ENCODE measurements around the gene PGAP3. TPM values are rescaled to one million over a fixed set of nuclear protein-coding genes. Genes with fewer than 3 reads are reported as not detected.

The PGAP3 gene
- total and polyA plus RNA-seq, 5 donors, result 12.9 to 24.0 (median 14.7) TPM

DNA sequence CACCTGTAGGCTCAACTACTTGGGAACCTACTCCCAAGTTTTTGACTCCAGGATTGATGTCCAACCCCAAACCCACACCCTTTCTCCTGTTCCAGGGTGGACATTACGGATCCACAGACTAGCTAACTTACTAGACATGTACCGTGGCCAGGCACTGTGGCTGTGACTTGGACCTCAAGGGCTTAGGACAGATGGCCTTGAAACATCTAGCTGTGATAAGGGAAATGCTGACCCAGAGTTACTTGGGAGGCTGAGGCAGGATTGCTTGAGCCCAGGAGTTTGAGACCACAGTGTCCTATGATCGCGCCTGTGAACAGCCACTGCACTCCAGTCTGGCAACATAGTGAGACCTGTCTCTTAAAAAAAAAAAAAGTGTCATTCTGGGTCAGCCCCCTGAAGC is 46.8 kb downstream of the PGAP3 start:
- H3K4me3 ChIP-seq (ENCODE audit: low read length), result no peak overlapping the region
- ATAC-seq (no peak), DNase-seq (no peak)
- H3K4me1 ChIP-seq (ENCODE audit: control insufficient read depth, insufficient read depth, low read length), result peaks cover 24% of the 10 kb centered on the region
- WGBS, result 96% methylated on average over 4 of the region's 4 CpGs
- intact Hi-C loops (cut with DNase I), result loop anchor here in 1 of 4 donors (10.0 kb wide), 1 partner anchor 64 kb away; the partner anchor contains the start of gene ERBB2
- no peaks in the 10 kb centered on the region for H3K9me3 ChIP-seq (ENCODE audit: control insufficient read depth, low read length)
- H3K27ac ChIP-seq (ENCODE audit: low read length), result no peak overlapping the region
- no peaks in the 10 kb centered on the region for H3K27me3 ChIP-seq (ENCODE audit: control insufficient read depth, insufficient read depth)

DNA sequence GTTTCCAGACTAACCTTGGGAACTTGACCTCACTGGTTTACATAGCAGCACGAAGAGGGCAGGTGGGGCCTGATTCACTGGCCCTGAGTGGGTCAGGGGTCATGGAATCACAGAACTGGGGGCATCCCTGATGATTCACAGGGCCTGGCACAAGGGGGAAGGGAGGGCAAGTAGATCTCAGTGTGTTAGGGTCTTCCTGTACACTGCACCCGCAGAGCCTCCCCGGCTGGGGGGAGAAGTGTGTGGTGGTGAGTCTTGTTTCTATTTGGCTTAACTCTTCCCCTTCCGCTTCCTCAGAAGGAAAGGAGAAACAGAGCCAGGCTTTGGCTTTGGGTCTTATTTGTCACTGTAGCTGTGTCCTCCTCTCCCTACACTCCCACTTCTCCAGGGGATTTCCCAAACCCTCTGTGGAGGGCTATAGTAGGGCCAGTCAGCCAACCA is 47.2 kb downstream of the PGAP3 start:
- H3K27ac ChIP-seq (ENCODE audit: low read length), result no peak overlapping the region
- WGBS, result 39% methylated on average over 4 of the region's 4 CpGs
- no peak overlapping the region for H3K4me3 ChIP-seq (ENCODE audit: low read length)
- H3K9me3 ChIP-seq (ENCODE audit: control insufficient read depth, low read length), result no peaks in the 10 kb centered on the region
- no peak for DNase-seq
- H3K4me1 ChIP-seq (ENCODE audit: control insufficient read depth, insufficient read depth, low read length), result peaks cover 24% of the 10 kb centered on the region
- ATAC-seq, result no peak
- intact Hi-C loops (cut with DNase I), result loop anchor here in 1 of 4 donors (10.0 kb wide), 1 partner anchor 64 kb away; the partner anchor contains the start of gene ERBB2
- H3K27me3 ChIP-seq (ENCODE audit: control insufficient read depth, insufficient read depth), result no peaks in the 10 kb centered on the region

DNA sequence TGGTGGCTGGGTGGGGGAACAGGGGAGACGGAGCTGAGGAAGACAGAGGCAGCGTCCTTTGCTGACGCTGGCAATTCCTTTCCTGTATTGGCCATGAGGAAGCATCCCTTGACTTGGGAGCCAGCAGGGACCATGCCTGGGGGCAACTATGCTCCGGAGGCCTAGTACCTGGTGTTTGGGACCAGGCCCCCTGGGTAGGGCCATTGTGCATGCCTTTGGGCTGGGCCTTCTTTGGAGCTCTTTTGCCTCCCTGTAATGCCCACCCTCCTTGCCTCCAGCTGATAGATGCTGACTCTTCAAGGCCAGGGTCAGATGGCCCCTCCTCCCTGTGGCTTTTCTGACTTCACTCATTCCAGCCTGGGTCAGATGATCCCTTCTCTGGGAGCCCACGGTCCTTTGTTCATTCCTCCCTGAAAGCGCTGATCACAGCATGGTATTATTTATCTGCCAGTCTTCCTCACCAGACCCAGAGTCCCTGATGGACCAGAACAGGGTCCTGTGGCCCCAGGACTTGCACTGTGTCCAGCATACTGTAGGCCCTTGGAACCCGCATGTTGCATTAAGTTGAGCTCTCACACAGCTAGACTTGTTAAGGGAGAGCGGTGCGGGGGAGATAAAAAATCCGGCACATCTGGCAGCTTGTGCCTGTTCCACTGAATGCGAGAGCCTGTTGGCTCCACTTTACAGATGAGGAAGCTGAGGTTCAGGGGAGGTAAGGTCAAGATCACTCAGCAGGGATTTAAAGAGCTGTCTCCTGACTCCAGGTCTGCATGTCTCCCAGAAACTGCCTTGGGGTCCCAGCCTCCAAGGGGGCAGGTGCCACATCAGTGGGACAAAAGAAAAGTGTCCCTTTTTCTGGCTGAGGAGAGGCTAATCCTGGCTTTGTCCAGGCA is 48.0 kb downstream of the PGAP3 start:
- H3K4me1 ChIP-seq (ENCODE audit: control insufficient read depth, insufficient read depth, low read length), result peaks cover 24% of the 10 kb centered on the region
- H3K27ac ChIP-seq (ENCODE audit: low read length), result no peak overlapping the region
- no peaks in the 10 kb centered on the region for H3K9me3 ChIP-seq (ENCODE audit: control insufficient read depth, low read length)
- DNase-seq (no peak), ATAC-seq (no peak)
- intact Hi-C loops (cut with DNase I), result loop anchor here in 1 of 4 donors (10.0 kb wide), 1 partner anchor 65 kb away; the partner anchor contains the start of gene ERBB2
- 80% methylated on average over 11 of the region's 11 CpGs for WGBS
- H3K27me3 ChIP-seq (ENCODE audit: control insufficient read depth, insufficient read depth), result no peaks in the 10 kb centered on the region
- no peak overlapping the region for H3K4me3 ChIP-seq (ENCODE audit: low read length)

DNA sequence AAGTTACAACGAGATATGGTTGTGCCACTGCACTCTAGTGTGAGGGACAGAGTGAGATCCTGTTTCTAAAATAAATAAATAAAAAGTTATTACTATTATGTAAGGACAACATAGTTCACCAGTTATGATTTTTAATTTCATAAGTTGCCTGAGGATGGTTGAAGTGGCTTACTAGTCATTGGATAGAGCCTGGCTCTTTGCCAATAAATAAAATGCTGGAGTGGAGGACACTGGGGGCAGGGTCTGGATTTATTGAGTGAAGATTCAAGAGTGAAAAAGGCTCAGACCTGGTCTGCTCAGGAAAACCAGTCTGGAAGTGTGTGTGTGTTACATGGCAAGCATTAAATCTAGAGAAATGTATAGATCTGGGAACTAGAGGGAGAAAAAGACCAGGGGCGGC is 48.8 kb downstream of the PGAP3 start:
- whole genome bisulfite sequencing, result 75% methylated on average over 2 of the region's 2 CpGs
- intact Hi-C loops (cut with DNase I), result no loop called here
- peaks cover 24% of the 10 kb centered on the region for H3K4me1 ChIP-seq (ENCODE audit: control insufficient read depth, insufficient read depth, low read length)

DNA sequence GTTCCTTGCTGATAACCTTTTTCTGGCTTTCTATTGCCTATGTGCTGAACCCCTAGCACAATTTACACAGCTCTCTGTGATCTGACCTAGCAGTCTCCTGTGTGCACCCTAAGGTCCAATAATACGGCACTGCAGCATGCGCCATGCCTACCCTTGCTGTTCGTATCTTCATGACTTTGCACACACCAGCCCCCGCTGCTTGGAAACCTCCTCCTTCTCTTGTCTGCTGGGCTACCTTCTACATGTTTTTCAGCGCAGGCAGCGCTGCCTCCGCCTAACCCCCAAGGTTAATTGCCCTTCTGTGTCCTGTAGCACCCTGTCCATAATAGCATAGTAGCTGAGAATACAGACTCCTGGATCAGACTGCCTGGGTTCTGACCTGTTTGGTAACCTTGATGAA is 49.5 kb downstream of the PGAP3 start:
- intact Hi-C loops (cut with DNase I), result no loop called here

More for the DNA sequence above, 48.8 kb downstream of the PGAP3 start:
- H3K4me3 ChIP-seq (ENCODE audit: low read length), result no peak overlapping the region
- H3K9me3 ChIP-seq (ENCODE audit: control insufficient read depth, low read length), result no peaks in the 10 kb centered on the region
- no peak for ATAC-seq
- no peaks in the 10 kb centered on the region for H3K27me3 ChIP-seq (ENCODE audit: control insufficient read depth, insufficient read depth)
- DNase-seq, result no peak
- H3K27ac ChIP-seq (ENCODE audit: low read length), result no peak overlapping the region

GRCh38 chr17:39636927-39637736 is 50.7 kb downstream of the PGAP3 start, which contains the start of gene STARD3:
STARD3 (plus strand) TSS chr17:39637144; CDS start chr17:39653532, 16,388 bp downstream.
- under 1% methylated on average over 69 of the region's 69 CpGs for WGBS
- Histone ChIP-seq H3K4me1 (ENCODE audit: control insufficient read depth, insufficient read depth, low read length) (peaks cover 16% of the 10 kb centered on the region), H3K27ac (ENCODE audit: low read length) (peak within 1 kb of the TSS; percentile 80), H3K4me3 (ENCODE audit: low read length) (peak within 1 kb of the TSS; percentile 70), H3K27me3 (ENCODE audit: control insufficient read depth, insufficient read depth) (no peaks in the 10 kb centered on the region), H3K9me3 (ENCODE audit: control insufficient read depth, low read length) (no peaks in the 10 kb centered on the region)
- DNase-seq (peak; percentile 94 to 97 (median 97)), ATAC-seq (peak; percentile 94 to 96)
- intact Hi-C loops (cut with DNase I), result no loop called here

More for the DNA sequence above, 49.5 kb downstream of the PGAP3 start:
- Histone ChIP-seq H3K27me3 (ENCODE audit: control insufficient read depth, insufficient read depth) (no peaks in the 10 kb centered on the region), H3K4me3 (ENCODE audit: low read length) (no peak overlapping the region), H3K27ac (ENCODE audit: low read length) (no peak overlapping the region), H3K9me3 (ENCODE audit: control insufficient read depth, low read length) (no peaks in the 10 kb centered on the region), H3K4me1 (ENCODE audit: control insufficient read depth, insufficient read depth, low read length) (peaks cover 22% of the 10 kb centered on the region)
- 92% methylated on average over 7 of the region's 7 CpGs for WGBS
- DNase-seq (no peak), ATAC-seq (no peak)

DNA sequence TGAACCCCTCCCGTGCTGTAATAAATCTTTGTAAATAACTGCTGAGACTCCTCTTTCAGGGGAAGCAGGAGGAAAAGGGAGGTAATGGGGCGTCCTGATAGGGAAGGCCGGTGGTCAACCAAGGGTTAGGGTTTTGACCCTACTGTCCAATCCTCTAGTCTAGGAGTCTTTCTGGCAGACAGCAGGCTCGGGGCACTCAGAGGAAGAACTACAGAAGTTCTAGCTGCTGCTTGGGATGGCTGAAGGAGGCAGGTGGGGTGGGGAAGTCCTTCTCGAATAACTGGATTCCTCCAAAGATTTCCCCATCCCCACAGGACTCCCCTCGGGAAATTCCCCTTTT is 51.3 kb downstream of the PGAP3 start:
- intact Hi-C loops (cut with DNase I), result no loop called here
- Histone ChIP-seq H3K4me1 (ENCODE audit: control insufficient read depth, insufficient read depth, low read length) (peaks cover 16% of the 10 kb centered on the region), H3K27ac (ENCODE audit: low read length) (peak overlapping the region; percentile 80), H3K4me3 (ENCODE audit: low read length) (peak overlapping the region; percentile 70), H3K27me3 (ENCODE audit: control insufficient read depth, insufficient read depth) (no peaks in the 10 kb centered on the region), H3K9me3 (ENCODE audit: control insufficient read depth, low read length) (no peaks in the 10 kb centered on the region)
- DNase-seq, result no peak
- 22% methylated on average over 6 of the region's 6 CpGs for WGBS
- ATAC-seq, result peak in 1 of 2 donors; percentile 1

- intact Hi-C loops (cut with DNase I), result no loop called here
- WGBS, result 89% methylated on average over 8 of the region's 8 CpGs
- Histone ChIP-seq H3K9me3 (ENCODE audit: control insufficient read depth, low read length) (no peaks in the 10 kb centered on the region), H3K4me1 (ENCODE audit: control insufficient read depth, insufficient read depth, low read length) (peaks cover 11% of the 10 kb centered on the region), H3K27me3 (ENCODE audit: control insufficient read depth, insufficient read depth) (no peaks in the 10 kb centered on the region), H3K4me3 (ENCODE audit: low read length) (no peak overlapping the region), H3K27ac (ENCODE audit: low read length) (no peak overlapping the region)
- ATAC-seq, result no peak
- peak in 1 of 3 donors; percentile 71 for DNase-seq
Measured at GRCh38 chr17:39635614-39636176, 52.2 kb downstream of the PGAP3 start.

GRCh38 chr17:39634384-39634871 is 53.4 kb downstream of the PGAP3 start:
- ATAC-seq (no peak), DNase-seq (no peak)
- H3K27ac ChIP-seq (ENCODE audit: low read length), result no peak overlapping the region
- intact Hi-C loops (cut with DNase I), result no loop called here
- H3K4me1 ChIP-seq (ENCODE audit: control insufficient read depth, insufficient read depth, low read length), result peaks cover 5% of the 10 kb centered on the region
- H3K27me3 ChIP-seq (ENCODE audit: control insufficient read depth, insufficient read depth), result no peaks in the 10 kb centered on the region
- no peaks in the 10 kb centered on the region for H3K9me3 ChIP-seq (ENCODE audit: control insufficient read depth, low read length)
- H3K4me3 ChIP-seq (ENCODE audit: low read length), result no peak overlapping the region
- WGBS, result 51% methylated on average over 2 of the region's 2 CpGs

DNA sequence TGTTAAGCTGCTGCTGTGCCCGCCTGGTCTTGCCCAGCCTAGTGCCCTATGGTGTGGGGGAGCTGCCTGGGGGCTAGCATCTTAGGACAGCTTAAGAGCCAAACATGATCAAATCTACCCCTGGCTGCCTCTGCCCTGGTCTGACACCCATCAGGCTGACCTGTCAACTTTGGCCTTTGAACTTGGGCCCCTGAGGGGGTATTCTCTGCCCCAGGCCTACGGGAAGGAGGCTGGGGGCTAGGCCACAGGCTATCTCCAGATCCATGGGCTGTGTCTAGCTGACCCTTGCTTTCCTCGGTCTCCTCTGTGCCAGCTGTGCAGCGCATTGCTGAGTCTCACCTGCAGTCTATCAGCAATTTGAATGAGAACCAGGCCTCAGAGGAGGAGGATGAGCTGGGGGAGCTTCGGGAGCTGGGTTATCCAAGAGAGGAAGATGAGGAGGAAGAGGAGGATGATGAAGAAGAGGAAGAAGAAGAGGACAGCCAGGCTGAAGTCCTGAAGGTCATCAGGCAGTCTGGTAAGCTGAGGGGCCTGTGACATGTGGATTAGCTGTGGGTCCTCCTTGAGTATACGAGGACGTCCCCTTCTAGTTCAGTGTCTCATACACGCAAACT is 54.2 kb downstream of the PGAP3 start:
- H3K27me3 ChIP-seq (ENCODE audit: control insufficient read depth, insufficient read depth), result no peaks in the 10 kb centered on the region

More for the DNA sequence above, 54.2 kb downstream of the PGAP3 start:
- intact Hi-C loops (cut with DNase I), result no loop called here
- Histone ChIP-seq H3K27ac (ENCODE audit: low read length) (no peak overlapping the region), H3K4me3 (ENCODE audit: low read length) (no peak overlapping the region), H3K4me1 (ENCODE audit: control insufficient read depth, insufficient read depth, low read length) (peaks cover 5% of the 10 kb centered on the region), H3K9me3 (ENCODE audit: control insufficient read depth, low read length) (no peaks in the 10 kb centered on the region)
- 67% methylated on average over 8 of the region's 8 CpGs for WGBS
- ATAC-seq (no peak), DNase-seq (no peak)

Measured in right cardiac atrium (tissue), 5 donors.